Stimulated activated memory B cell treated with anti-CD40 and anti-IgM and Interleukin-4, amounts not matched to agents 10 μg/mL and 1 μg/mL and 100 μg/mL, for 72 hours (primary cell): ENCODE data around the gene CA11.

Experiments used
- ATAC-seq: fragments of 150-1000 bp; cut with Tn5 transposase; 2 replicates; pipeline ENCODE4 v1.10.0; 2021
- H3K27ac Mint-ChIP-seq: one replicate; pipeline ENCODE4 v1.8.0; 2022; ENCODE audit warnings: mild to moderate bottlenecking, mixed read lengths
- H3K27me3 Mint-ChIP-seq: one replicate; pipeline ENCODE4 v1.8.0; 2022; ENCODE audit warnings: mixed read lengths
- H3K36me3 Mint-ChIP-seq: one replicate; pipeline ENCODE4 v1.8.0; 2022; ENCODE audit warnings: mixed read lengths
- H3K4me1 Mint-ChIP-seq: one replicate; pipeline ENCODE4 v1.8.0; 2022; ENCODE audit warnings: mixed read lengths
- H3K4me3 Mint-ChIP-seq: one replicate; pipeline ENCODE4 v1.8.0; 2022; ENCODE audit warnings: mild to moderate bottlenecking, moderate library complexity, mixed read lengths
- H3K9me3 Mint-ChIP-seq: one replicate; pipeline ENCODE4 v1.8.0; 2022; ENCODE audit warnings: mixed read lengths

Gene CA11

DNA sequence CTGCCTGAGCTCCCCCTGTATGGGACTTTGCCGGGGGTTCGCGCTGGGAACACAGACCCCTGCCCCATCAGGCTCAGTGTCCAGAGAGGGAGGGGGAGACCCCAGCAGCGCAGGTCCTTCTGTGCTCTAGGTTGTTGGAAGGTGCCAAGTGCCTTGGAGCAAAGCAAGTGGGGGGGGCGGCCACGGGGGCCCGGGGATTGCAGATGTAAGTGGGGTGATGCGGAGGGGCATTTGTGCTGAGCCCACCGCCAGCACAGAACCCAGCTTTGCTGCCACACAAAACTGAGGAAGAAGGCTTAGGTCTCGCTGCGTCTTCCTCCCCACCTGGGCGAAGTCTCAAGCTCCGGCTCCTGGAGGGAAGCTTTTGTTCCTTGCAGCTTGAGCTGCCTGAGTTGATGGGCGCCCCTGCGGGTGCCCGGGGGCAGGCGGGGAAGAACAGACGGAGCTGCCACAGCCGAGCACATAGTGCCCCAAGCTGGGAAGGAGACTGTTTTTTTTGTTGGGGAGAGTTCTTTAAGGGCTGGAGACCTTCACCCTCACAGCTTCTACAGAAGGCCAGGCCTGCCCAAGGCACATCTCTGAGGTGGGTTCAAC lies 28.3 kb upstream of the CA11 start:
- Mint-ChIP-seq H3K27ac (no peak overlapping the region), H3K27me3 (peaks cover 22% of the 10 kb centered on the region), H3K9me3 (peaks cover 7% of the 10 kb centered on the region), H3K36me3 (no peaks in the 10 kb centered on the region), H3K4me3 (no peak overlapping the region), H3K4me1 (peaks cover 10% of the 10 kb centered on the region)
- ATAC-seq = no peak

DNA sequence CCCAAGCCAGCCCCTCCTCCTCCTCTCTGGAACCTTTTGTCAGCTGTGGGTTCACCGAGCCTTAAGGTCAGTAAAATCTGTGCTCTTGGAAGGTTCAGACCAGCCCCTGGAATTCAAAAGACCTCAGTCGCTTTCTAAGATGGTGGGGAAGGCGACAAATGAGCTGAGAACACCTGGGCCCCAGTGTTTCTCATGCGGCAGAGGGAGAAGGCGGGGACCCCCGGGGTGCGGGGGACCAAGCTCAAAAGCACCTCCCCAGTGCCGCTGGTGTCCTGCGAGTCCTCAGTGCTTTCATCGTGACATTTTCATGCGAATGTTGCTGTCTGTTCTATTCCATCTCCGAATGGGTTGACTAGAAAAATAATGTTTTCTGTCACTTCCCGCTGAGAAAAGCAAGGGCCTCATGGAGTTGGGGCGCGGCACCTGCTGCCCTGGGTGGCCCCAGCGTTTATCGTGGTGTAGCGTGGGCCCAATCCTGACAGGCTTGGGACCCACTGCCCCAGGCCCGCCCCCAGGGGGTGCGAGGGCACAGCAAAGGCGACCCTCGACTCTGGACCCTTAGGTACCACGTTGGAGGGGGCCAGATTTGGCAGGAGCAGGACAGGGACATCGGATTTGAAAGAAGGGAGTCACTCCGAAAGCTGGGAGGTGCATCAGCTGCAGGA lies 27.6 kb upstream of the CA11 start:
- peaks cover 22% of the 10 kb centered on the region for H3K27me3 Mint-ChIP-seq
- ATAC-seq = no peak
- H3K27ac Mint-ChIP-seq = peak overlapping the region; percentile 46
- H3K4me1 Mint-ChIP-seq = peaks cover 10% of the 10 kb centered on the region
- peaks cover 12% of the 10 kb centered on the region for H3K9me3 Mint-ChIP-seq
- H3K36me3 Mint-ChIP-seq = no peaks in the 10 kb centered on the region
- H3K4me3 Mint-ChIP-seq = no peak overlapping the region

DNA sequence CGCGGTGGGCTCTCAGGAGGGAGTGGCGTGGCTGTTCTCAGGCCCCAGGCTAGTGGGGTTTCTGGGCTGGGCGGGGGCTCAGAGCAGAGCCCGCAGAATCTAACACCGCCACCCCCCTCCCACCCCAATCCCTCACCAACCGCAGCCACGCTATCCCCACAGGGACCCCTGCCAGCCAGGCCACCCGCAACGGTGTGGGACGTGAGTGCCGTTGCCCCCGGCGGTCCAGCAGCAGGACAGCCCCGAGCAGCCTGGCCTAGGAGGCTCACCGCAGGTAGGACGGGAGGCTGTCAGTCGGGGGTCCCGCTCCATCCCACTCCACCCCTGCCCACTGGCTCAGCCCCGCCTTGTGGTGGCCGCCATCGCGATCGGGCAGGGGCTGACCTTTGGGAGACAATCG lies 27.0 kb upstream of the CA11 start, which contains the start of gene NTN5:
TSS of gene NTN5 (minus strand) at position 24 of the 400 bp plus-strand sequence. CDS start 2,031 bp downstream, outside the sequence.
- H3K9me3 Mint-ChIP-seq = peaks cover 12% of the 10 kb centered on the region
- no peak within 1 kb of the TSS for H3K4me3 Mint-ChIP-seq
- peak; percentile 29 for ATAC-seq
- no peaks in the 10 kb centered on the region for H3K36me3 Mint-ChIP-seq
- H3K4me1 Mint-ChIP-seq = peaks cover 10% of the 10 kb centered on the region
- H3K27ac Mint-ChIP-seq = peak within 1 kb of the TSS; percentile 46
- peaks cover 22% of the 10 kb centered on the region for H3K27me3 Mint-ChIP-seq

DNA sequence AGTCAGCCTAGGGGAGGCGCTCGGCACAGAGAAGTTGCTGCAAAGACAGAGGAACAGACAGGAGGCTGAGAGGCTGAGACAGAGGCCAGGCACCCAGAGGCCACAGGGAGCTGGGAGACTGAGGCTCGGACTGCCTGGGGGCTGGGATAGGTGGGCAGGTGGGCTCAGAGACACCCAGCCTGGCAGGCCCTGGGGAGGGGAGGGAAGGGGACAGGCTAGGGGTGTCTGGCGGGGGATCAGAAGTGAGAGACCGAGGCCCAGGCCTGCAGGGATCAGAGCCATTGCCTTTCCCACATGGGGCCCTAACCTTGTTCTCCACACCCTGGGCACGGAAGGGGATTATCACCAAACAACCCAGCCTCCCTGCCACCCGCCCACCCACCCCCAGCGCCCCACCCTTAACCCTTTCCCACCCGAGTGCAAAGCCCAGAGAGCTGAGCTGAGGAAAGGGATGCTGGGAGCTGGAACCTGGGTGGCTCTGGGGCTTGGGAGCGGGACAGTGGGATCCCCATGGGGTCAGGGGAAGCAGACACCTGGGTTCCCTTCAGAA lies 25.5 kb upstream of the CA11 start:
- Mint-ChIP-seq H3K9me3 (peaks cover 12% of the 10 kb centered on the region), H3K4me3 (no peak overlapping the region), H3K36me3 (no peaks in the 10 kb centered on the region), H3K27me3 (peaks cover 22% of the 10 kb centered on the region), H3K27ac (peak overlapping the region; percentile 48), H3K4me1 (peaks cover 10% of the 10 kb centered on the region)
- ATAC-seq = no peak

DNA sequence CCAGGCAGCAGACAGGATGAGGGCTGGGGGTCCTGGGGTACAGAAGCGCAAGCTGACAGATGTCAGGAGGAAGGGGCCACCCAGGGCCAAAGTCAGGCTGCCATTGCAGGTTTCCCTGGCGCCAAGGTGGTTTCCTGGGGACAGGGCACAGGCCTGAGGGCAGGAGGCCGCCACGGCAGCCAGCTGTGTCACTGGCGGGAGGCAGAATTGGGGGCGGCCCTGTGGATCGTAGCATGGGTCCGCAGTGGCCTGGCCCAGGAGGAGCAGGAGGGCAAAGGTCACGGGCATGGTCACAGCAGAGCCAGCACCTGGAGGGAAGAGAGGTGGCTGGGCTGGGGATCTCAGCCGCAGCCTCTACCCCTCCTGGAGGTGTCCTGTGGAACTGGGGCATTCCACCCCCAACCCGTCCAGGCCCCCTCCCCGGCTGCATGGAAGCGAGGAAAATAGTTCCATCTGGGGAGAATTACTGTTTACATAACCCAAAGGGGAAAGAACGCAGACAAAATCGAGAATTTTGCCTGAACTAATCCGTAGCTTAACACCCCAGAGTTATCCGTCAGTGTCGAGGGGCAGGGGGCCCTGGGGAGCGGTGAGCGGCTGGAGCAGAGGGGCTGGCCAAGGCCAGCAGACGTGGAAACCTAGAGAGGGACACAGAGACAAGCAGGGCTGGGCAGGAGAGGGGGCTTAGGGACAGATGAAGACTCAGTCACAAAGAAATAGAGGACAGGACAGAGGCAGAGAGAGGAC lies 24.9 kb upstream of the CA11 start:
- Mint-ChIP-seq H3K4me1 (peaks cover 10% of the 10 kb centered on the region), H3K27me3 (peaks cover 21% of the 10 kb centered on the region), H3K9me3 (peaks cover 12% of the 10 kb centered on the region), H3K36me3 (no peaks in the 10 kb centered on the region), H3K27ac (peak overlapping the region; percentile 48), H3K4me3 (no peak overlapping the region)
- ATAC-seq = no peak

DNA sequence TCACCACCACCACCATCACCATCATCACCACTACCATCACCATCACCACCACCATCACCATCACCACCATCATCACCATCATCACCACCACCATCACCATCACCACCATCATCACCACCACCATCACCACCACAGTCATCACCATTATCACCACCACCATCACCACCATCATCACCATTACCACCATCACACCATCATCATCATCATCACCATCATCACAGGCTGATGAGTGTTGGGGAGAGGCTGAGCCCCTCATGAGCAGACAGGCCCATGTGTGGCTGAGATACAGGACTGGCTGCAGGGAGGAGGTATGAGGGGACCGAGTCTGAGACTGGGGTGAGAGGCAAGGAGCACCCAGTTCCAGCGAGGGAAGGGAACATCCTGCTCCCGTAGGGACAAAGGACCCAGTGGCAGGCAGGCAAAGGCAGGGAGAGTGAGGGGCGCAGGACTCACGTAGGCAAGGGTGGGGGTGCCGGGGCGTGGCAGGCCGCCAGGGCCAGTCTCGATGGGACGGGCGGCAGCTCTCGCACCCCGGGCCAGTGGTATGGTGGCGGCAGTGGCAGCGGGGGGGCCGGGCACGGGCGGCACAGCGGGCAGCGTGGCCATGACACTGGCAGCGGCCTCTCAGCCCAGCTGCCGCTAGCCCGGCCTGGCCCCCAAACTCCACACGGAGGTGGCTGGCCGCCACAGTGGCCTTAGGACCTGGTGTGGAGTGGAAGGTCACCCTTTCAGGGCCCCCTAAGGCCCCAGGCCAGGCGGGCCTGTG lies 24.1 kb upstream of the CA11 start:
- Mint-ChIP-seq H3K4me3 (no peak overlapping the region), H3K4me1 (peaks cover 3% of the 10 kb centered on the region), H3K9me3 (peaks cover 12% of the 10 kb centered on the region), H3K27me3 (peaks cover 13% of the 10 kb centered on the region), H3K27ac (no peak overlapping the region), H3K36me3 (no peaks in the 10 kb centered on the region)
- no peak for ATAC-seq

DNA sequence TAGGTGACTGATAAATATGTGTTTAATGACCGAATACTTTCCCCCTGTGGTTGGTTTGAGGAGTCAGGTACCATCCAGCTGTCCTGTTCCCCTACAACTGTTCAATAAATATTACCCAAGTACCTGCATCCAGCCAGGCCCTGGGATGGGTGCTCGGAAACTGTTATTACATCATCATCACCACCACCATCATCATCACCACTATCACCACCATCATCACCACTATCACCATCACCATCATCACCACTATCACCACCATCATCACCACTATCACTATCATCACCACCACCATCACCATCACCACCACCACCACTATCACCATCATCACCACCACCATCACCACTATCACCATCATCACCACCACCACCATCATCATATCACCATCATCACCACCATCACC lies 22.8 kb upstream of the CA11 start:
- Mint-ChIP-seq H3K27me3 (peaks cover 4% of the 10 kb centered on the region), H3K4me1 (no peaks in the 10 kb centered on the region), H3K27ac (no peak overlapping the region), H3K36me3 (no peaks in the 10 kb centered on the region), H3K9me3 (peaks cover 12% of the 10 kb centered on the region), H3K4me3 (no peak overlapping the region)
- ATAC-seq = no peak

DNA sequence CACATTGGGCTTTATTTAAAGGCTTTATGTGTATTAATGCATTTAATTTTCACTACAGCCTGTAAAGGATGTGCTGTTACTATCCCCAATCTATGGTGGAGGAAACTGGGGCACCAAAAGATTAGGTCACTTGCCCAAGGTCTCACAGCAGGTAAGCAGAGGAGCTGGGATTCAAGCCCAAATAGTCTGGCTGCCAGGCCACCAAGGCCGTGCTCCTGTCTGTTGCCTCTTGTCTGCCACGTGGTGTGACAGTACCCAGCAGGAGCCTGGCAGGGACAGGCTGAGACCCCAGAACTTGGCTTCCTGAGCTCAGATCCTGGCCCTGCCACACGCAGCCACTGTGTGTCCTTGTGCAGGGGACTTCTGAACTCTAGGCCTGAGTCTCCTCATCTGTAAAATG lies 22.3 kb upstream of the CA11 start:
- Mint-ChIP-seq H3K27me3 (no peaks in the 10 kb centered on the region), H3K9me3 (peaks cover 12% of the 10 kb centered on the region), H3K27ac (no peak overlapping the region), H3K4me3 (no peak overlapping the region), H3K4me1 (no peaks in the 10 kb centered on the region), H3K36me3 (no peaks in the 10 kb centered on the region)
- no peak for ATAC-seq

DNA sequence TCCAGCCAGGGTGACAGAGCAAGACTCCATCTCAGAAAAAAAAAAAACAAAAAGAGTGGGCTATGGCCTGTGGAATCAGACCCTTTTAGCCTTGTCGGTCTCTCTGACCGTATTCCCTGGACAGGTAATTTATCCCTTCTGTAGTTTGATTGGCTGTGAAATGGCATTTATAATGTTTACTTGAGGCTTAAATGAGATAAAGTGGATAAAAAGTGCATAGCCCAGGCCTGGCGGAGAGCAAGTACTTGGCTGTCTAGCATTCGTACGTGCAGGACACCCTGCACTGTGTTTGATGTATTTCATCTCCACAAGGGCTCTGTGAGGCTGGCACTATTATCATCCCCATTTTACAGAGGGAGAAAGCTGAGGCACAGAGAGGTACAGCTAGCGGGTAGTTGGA lies 19.8 kb upstream of the CA11 start:
- no peak for ATAC-seq
- no peaks in the 10 kb centered on the region for H3K36me3 Mint-ChIP-seq
- H3K4me3 Mint-ChIP-seq = no peak overlapping the region
- peaks cover 12% of the 10 kb centered on the region for H3K9me3 Mint-ChIP-seq
- no peaks in the 10 kb centered on the region for H3K27me3 Mint-ChIP-seq
- H3K4me1 Mint-ChIP-seq = peaks cover 6% of the 10 kb centered on the region
- no peak overlapping the region for H3K27ac Mint-ChIP-seq

DNA sequence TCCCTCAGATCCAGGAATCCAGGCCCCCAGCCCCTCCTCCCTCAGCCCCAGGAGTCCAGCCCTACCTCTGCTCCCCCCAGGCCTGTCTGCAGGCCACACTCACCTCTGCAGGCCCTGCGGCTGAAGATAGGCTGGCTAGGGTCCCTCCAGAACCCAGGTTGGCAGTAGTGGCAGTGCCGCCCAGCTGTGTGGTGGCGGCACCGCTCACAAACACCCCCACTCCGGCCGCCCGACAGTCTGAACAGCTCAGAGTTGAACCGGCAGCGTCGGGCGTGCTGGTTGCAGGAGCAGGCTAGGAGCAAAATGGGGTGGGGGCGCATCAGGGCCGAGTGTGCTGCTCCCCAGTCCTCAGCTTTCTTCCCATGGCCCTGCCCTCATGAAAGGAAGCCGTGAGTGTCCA lies 18.5 kb upstream of the CA11 start:
- peaks cover 6% of the 10 kb centered on the region for H3K9me3 Mint-ChIP-seq
- H3K27ac Mint-ChIP-seq = no peak overlapping the region
- peaks cover 10% of the 10 kb centered on the region for H3K4me1 Mint-ChIP-seq
- H3K4me3 Mint-ChIP-seq = no peak overlapping the region
- H3K36me3 Mint-ChIP-seq = no peaks in the 10 kb centered on the region
- no peak for ATAC-seq
- no peaks in the 10 kb centered on the region for H3K27me3 Mint-ChIP-seq

DNA sequence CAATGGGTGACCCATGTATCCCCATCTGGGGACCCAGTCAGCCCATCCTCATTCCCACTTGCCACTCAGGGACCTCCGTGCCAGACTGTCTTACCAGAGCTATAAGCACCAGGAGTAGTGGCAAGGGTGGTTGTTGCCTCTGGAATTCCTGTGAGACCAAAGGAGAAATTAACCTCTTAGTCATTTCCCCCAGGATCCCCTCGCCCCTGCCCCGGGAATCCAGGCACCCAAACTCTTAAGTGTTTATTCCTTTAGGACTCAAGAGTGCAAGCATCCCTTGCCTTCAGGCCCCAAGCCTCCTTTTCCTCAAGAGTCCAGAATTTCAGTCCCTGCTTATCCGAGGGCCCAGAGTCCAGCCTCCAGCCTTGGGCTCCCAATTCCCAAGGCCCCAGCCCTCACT lies 17.7 kb upstream of the CA11 start:
- Mint-ChIP-seq H3K4me1 (peaks cover 10% of the 10 kb centered on the region), H3K27ac (no peak overlapping the region), H3K4me3 (no peak overlapping the region), H3K9me3 (peaks cover under 1% of the 10 kb centered on the region), H3K27me3 (no peaks in the 10 kb centered on the region), H3K36me3 (no peaks in the 10 kb centered on the region)
- ATAC-seq = no peak

DNA sequence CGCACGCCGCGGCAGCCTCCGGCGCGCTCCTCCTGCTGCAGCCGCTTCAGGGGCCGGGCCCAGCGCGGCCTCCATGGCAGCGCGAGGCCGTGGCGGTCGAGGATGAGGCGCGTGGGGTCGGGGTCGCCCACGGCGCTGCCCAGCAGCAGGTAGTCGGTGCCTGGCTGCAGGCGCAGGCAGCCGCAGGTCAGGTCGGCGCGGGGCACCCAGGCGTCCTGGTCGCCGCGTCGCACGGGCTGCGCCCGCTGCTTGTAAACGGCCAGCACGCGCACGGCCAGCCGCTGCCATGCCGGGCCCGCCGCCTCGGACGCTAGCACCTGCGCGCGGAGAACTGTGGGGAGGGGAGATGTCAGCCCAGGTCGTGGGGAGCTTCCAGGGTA lies 15.7 kb upstream of the CA11 start:
- Mint-ChIP-seq H3K36me3 (no peaks in the 10 kb centered on the region), H3K4me1 (peaks cover 10% of the 10 kb centered on the region), H3K4me3 (no peak overlapping the region), H3K27me3 (no peaks in the 10 kb centered on the region), H3K27ac (no peak overlapping the region), H3K9me3 (no peaks in the 10 kb centered on the region)
- ATAC-seq = no peak

DNA sequence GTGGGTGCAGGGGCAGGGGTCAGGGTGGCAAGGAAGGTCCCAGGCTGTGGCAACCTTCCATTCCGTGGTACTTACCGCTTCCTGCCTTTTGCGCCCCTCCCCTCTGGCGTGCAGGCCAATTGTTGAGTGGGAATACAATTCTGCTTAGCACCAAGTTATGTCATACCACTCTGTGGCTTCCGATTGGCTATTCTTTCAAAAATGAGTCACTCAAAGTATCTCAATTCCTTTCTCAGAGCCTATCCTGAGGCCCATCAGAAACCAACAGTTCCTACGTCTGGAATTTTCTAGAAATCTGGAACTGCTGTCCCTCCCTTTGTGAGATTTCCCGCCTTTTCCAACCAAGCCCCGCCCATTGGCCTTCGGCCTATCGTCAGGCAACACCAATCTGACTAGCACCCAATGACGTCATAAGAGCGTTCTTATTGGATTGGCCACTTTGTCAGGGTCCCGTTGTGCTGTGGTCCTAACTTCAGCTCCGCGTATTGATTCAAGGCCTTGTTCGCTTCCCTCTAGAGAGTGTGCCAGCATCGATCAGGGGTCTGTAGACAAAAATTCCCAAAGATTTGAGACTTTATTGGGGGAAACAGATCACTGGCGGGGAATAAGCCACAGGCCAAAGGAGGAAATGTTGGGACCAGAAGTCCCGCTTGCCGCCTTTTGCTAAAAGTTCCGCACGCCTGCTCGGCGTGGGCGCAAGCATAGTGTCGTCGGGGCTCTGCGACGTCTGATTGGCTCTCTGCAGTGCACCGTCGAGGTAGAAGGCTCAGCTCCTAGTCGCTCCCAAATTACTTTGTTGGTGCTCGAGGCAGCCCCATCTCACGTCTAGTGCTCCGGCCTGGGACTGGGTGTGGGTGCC lies 15.1 kb upstream of the CA11 start:
- Mint-ChIP-seq H3K36me3 (no peaks in the 10 kb centered on the region), H3K9me3 (no peaks in the 10 kb centered on the region), H3K4me1 (peaks cover 10% of the 10 kb centered on the region), H3K27ac (peak overlapping the region; percentile 94), H3K4me3 (peak overlapping the region; percentile 69), H3K27me3 (no peaks in the 10 kb centered on the region)
- peak; percentile 97 for ATAC-seq

DNA sequence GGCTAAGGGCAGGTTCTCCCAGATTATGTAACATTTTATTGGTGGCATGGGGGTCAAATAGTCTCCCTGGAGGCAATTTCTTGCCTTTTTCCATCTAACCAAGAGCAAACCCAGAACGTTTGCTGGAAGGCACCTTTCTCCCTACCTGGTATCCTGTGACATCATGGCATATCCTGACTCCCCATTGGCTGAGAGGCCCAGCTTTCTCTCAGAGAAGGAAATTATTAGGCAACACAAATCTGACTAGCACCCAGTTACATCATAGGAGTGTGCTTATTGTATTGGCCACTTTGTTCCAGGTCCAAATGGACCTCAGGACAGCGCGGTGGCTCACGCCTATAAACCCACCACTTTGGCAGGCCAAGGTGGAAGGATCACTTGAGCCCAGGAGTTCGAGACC lies 13.8 kb upstream of the CA11 start:
- no peak overlapping the region for H3K4me3 Mint-ChIP-seq
- no peak overlapping the region for H3K27ac Mint-ChIP-seq
- H3K27me3 Mint-ChIP-seq = no peaks in the 10 kb centered on the region
- H3K4me1 Mint-ChIP-seq = peaks cover 10% of the 10 kb centered on the region
- H3K9me3 Mint-ChIP-seq = no peaks in the 10 kb centered on the region
- H3K36me3 Mint-ChIP-seq = no peaks in the 10 kb centered on the region
- ATAC-seq = no peak
